HG03520 (cell line): ENCODE measurements around the gene SEZ6L2.
A peak's percentile ranks its signal among the peaks of the same experiment; 100 is the strongest.
"Not testable (repeated sequence)": the region's sequence is repeated elsewhere in the genome, so short reads cannot be mapped to it uniquely, and the experiment has no call there.

ENCODE experiments used
- ATAC-seq: cut with Tn5 transposase; IDR thresholded peaks from one replicate; pipeline ENCODE4 v1.9.1; 2021; ENCODE audit warnings: mild to moderate bottlenecking, moderate library complexity; ENCODE audit not compliant: unreplicated experiment

The SEZ6L2 gene

DNA sequence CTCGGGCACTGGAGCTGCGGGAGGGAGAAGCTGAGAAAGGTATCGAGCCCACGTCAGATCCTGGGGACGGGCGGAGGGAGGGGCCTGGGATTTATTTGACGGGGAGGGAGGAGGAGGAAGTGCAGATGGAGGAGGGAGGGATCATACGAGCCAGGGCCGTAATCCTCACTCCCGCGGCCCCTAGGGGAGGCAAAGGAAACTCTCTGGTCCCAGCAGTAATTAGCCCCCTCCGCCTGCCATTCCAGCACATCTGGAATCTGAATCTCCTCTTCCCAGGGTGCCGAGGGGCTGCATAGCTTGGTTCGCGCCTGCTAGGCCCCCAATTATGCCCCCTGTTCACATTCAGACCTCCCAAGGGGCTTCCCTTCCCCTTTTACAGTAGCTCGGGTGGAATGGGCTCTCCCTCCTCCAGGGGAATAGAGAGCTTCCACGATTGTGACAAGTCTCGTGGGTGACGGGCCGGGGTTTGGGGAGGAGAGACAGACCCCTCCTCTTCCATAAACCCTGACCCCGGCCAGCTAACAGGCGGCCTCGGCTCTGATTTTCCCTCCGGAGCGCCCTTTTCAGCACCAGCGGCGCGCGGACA is at the start of gene SEZ6L2:
TSS of gene SEZ6L2 (minus strand) at position 35 of the 586 bp plus-strand sequence. CDS start 531 bp downstream, outside the sequence.
- no peak for ATAC-seq

DNA sequence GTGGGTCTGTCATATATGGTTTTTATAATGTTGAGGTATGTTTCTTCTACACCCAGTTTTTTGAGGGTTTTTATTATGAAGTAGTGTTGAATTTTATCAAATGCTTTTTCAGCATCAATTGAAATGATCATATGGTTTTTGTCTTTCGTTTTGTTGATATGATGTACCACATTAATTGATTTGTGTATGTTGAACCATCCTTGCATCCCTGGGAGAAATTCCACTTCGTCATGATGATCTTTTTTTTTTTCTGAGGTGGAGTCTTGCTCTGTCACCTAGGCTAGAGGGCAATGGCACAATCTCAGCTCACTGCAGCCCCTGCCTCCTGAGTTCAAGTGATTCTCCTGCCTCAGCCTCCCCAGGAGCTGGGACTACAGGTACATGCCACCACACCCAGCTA is 48.5 kb upstream of the SEZ6L2 start:
- no peak for ATAC-seq

DNA sequence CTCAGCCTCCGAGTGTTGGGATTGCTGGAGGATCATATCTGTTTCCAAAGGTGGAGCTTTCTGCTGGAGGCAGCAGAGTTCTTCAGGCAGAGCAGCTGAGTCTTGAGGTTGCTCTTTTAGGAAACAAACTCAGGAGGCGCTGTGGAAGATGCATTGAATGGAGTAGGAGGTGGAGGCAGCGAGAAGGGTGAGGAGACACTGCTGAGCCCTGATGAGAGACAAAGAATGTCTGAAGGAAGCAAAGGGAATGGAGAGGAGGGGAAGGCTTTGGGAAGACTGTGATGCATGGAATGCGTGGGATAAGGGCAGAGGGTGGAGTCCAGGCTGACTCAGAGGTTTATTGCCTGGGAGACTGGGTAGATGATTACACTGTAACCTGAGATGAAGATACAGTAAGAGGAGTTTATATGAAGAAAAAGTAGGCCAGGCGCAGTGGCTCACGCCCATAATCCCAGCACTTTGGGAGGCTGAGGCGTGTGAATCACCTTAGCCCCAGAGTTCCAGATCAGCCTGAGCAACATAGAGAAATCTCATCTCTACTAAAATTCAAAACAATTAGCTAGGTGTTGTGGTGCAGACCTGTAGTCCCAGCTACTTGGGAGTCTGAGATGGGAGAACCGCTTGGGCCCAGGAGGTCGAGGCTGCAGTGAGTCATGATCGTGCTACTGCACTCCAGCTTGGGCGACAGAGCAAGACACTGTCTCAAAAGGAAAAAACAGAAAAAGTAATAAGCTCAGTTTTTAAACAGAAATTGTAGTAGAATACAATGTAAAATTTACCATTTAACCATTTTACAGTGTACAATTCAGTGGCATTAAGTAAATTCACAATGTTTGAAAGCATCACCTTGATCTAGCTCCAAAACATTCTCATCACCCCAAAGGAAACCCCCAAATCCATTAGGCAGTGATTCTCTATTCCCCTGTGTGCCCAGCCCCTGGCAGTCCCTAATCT is 44.8 kb upstream of the SEZ6L2 start:
- no peak for ATAC-seq

DNA sequence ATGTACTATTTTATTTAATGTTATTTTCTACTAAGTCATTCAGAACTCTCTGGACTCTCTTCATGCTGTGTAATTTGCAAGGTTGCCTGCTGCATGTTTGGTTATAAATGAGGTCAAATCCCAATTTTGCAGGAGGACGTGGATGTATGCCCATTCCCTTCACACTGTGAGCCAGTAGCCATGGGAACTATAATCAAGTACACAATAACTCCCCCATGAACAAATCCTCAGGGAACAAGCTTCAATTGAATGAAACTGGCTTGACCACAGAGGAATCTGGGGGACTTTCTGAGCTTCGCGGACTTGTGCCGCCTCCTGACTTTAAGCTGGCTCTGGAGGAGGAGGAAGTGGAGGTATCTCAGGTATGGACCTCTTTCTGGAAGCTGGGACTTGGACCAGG is 41.3 kb upstream of the SEZ6L2 start:
- no peak for ATAC-seq

DNA sequence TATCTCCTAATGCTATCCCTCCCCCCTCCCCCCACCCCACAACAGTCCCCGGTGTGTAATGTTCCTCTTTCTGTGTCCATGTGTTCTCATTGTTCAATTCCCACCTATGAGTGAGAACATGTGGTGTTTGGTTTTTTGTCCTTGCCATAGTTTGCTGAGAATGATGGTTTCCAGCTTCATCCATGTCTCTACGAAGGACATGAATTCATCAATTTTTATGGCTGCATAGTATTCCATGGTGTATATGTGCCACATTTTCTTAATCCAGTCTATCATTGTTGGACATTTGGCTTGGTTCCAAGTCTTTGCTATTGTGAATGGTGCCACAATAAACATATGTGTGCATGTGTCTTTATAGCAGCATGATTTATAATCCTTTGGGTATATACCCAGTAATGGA is 32.4 kb upstream of the SEZ6L2 start:
- ATAC-seq = not testable (repeated sequence)

DNA sequence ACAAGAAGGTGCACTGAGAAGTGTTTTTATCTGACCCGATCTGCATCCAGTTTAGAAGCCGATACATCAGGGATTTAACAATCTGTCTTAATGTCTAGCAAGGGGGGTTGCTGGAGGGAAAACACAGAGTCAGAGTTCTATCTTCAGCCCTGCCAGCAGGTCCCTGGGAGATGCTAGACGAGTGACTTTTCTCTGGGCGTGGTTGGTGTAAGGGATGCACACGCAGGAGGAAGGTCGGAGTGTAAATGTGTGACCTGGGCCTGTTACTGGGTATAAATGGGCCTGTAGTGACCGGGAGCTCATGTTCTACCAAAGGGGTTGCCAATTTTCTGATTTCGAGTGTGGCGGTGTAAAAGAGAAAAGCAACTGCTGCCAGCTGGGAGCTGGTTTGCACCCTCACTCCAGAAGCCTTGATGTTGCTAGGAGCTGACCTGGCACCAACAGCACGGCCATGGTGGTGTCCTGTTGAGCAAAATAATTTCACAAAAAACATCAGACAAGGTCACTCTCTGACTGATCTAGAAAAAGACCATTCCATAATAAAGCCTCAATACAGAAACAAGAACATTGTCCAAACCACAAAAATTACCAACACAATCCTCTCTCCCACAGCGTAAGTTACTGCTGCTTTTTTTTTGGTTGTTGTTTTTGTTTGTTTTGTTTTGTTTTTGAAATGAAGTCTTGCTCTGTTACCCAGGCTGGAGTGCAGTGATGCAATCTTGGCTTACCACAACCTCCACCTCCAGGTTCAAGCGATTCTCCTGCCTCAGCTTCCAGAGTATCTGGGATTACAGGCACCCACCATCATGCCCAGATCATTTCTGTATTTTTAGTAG is 27.9 kb upstream of the SEZ6L2 start:
- ATAC-seq = no peak

DNA sequence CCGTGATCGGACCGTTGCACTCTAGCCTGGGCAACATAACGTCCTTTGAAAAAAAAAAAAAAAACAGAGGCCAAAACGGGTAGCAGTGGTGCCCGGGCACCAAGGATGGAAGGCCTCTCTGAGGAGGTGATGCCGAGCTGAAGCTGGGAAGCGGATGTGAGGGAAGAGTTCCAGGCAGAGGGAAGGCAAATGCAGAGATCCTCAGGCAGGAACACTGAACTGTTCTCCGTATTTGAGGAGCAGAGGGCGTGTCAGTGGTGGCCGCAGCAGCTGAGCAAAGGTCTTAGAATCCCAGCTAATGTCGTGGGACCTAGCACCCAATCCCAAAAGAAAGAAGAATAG is 27.3 kb upstream of the SEZ6L2 start:
- no peak for ATAC-seq

DNA sequence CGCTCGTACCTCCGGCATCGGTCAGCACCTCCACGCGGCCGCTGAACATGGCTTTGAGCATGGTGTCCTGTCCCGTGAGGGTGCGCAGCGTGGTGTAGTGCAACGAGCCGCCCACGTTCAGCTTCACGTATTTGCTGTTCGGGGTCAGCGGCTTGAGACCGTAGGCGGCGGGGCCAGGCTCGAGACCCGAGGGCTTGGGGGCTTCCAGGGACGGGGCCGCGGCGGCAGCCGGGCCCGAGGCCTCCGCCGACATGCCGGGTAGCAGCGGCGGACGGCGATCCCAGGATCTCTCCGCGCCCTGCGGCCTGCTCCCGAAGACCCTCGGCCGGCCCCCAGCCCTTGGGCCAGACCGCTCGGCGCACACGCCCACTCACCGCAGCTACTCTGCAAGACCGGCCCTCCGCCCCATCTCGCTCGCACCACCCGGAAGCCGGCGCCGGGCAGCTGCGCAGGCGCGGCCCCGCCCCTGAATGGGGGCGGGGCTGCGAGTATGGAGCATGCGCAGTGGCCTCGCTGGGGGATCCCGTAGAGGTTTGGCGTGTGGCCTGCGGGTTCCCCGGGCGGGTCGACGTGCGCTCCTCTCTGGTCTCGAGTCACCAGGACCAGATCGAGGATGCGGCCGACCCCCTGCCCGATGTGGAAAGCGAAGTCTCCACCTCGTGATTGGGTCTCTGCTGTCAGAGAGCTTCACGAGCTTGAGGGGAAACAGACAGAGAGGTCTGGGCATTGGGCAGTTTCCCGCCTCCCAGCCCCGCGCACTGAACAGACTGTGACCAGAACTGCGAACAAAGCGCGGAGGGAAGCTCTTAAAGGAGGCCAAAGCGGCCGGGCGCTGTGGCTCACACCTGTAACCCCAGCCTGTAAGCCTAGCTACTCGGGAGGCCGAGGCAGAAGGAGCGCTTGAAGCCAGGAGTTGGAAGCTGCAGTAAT is 26.7 kb upstream of the SEZ6L2 start, which contains the start of gene KCTD13:
TSS of gene KCTD13 (minus strand) at position 446 of the 930 bp plus-strand sequence. CDS start at position 253, 193 bp downstream.
- ATAC-seq = peak; percentile 84

DNA sequence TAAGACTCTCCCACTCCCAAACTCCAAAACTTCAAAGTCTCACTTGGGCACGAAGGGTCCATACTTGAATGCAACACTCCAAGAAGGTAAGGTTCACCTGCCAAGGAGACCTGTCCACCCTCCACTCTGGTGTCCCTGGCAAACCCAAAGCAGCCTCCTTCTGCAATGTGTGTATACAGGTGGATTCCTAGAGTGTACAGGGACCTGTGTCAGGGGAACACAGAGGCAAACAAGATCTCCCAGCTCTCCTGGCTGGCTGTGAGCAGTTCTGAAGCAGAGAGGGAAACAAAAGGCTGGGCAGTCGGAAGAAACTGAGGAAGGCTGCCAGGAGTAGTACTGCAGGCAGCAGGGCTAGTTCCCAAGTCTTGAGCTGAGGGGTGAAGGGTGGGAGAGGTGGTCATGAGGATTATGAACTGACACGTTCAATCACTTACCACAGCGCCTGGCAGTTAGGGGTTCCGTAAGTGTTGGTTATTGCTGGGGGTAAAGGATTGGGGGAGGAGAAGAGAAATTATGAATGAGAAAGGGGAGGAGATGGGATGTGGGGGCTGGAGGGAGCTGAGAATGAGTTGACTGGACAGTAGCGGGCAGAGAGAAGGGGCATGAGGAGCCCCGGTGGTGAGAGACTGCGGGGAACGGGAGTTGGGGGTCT is 25.9 kb upstream of the SEZ6L2 start:
- ATAC-seq = no peak

DNA sequence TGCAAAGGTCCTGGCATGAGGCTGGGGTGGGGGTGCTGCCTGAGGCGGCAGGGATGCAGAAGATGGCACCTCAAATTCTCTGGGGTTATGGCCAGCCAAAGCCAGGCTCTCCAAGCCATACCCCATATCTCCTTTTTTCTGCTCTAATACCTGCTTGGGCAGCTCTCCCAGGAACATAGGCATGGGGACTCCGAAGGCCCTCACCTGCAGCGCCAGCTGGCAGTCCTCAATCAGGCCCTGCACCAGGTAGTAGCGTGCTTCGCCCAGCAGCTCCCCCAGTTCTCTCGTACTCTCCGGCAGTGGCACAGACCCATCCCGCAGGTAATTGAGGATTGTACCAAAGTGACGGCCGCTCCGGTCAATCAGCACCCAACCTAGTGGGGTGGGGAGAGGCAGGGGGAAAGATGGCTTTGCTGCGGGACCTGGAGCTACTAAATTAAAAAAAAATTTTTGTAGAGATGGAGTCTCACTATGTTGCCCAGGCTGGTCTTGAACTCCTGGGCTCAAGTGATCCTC is 23.7 kb upstream of the SEZ6L2 start:
- ATAC-seq = no peak

DNA sequence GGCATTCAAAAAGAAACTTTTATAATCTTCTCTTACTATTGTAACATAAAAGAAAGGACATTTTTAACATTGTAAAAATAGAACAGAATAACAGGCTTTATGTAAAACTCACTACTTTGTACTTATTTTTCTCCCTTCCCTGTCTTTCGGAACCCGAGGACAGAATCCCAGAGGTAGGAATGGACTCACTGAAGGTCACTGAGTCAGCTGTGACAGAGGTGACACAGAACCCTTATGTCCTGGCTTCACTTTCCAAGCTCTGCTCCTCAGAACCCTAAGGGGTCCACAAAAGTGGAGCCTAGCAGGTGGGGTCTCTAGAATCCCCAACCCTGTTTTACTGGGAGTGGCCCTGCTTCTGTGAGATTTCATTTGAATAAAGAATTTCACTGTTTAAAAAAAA is 23.0 kb upstream of the SEZ6L2 start:
- no peak for ATAC-seq

DNA sequence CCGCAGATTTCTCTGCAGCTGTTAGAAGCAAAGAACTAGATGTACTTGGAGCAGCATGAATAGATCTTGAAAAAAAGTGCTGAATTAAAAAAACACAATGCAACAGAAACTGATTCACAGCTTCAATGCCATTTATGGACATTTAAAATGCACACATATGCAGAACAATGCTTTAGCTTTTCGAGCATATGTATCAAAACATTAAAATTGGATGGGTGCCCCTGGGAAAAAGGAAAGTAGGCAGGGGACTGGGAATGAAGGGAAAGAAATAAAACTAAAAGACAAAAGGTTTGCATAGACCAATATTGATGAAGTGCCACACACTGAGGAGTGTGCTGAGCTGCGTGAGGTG is 21.7 kb upstream of the SEZ6L2 start:
- ATAC-seq = no peak

DNA sequence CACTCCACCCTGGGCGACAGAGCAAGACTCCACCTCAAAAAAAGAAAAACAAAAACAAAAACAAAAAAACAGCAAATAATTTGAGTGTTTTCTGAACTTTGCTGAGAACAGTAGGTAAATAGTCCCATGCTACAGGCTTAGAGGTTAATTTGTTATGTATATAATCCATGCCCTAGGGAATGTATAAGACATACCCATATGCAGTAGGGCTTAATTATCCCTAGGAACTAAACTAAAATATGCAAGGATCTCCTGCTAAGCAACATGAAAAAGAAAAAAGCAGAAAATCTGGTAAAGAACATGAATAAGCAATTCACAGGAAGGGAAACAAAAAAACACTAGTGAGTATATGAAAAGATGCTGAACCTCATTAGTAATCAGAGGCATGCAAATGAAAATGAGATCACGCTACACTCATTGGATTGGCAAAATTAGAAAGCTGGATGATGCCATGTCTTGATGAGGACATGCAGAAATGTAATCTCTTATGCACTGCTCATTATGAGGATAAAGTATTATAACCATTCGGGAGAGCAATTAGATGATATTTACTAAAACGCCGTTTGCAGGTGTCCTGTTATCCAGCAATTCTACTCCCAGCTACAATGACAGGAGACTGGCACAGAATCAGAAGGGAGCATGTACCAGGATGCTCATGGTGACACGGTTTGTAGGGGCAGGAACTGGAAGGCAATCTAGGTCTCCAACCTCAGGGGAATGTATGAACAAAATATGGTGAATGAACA is 21.1 kb upstream of the SEZ6L2 start:
- ATAC-seq = no peak

DNA sequence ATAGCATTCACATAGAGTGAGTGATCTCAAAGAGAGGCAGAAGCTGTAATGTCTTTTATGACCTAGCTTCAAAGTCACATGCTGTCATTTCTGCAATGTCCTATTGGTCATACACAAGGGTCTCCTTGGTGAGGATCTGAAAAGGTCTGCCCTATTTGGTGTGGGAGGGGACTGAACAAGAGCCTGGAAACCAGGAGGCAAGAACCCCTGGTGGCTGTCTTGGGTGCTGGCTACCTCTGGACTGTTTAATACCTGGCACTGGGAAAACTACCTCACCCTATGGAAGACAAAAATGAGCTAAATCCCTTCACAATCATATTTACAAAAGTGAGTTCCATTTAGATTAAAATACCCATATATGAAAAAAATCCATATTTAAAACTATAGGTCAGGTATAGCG is 17.6 kb upstream of the SEZ6L2 start:
- no peak for ATAC-seq

DNA sequence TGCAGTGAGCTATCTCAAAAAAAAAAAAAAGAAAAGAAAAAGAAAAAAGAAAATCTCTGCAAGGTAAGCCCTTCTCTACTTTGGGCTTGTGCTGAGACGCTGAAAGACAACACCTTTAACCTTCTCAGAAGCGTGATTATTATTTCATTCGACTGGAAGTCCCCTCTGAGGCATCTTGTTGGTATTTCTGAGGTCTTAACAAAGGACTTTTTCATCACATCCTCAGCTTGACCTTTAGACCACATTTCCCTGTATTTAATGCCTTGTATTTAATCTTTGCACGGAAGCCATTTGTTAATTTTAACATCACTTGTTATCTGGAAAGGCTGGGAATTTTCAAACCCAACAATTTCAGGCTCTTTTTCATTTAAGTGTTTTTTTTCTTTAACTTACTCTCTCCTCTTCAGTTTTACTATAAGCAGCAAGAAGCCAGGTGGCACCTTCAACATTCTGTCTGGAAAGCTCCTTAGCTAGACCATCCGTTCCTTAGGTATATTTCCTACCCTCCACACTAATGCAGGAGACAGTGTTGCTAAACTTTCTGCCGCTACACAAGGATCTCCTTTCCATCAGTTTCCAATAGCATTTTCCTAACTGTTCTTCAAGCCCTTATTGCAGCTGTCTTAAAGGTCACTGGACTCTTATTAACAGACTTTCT is 16.4 kb upstream of the SEZ6L2 start:
- ATAC-seq = no peak

DNA sequence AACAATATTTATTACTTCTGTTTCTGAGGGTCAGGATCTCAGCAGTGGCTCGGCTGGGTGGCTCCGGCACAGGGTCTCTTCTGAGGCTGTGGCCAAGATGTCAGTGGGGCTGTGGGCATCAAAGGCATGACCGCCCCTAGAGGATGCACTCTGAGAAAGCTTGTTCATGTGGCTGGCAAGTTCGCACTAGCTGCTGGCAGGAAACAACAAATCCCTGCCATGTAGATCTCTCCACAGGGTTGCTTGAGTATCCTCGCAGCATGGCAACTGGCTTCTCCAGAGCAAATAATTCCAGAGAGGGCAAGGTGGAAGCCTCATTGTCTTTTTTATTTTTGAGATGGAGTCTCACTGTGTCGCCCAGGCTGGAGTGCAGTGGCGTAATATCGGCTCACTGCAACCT is 14.2 kb upstream of the SEZ6L2 start:
- no peak for ATAC-seq

DNA sequence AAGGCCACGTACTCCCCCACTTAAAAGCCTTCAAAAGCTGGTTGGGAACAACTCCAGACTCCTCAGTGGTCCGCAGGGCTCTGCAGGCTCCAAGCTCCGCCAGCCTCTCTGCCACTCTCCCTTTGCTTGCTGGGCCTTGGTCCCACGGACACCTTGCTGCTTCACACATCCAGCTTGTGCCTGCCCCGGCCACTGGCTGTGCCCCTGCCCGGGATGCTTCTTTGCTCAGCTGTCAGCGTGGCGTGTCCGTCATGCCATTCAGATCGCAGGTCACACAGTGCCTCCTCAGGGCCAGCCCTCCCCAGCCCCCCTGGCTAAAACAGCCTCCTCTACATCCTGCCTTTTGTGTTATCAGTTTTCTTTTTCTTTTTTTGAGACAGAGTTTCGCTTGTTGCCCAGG is 12.7 kb upstream of the SEZ6L2 start:
- ATAC-seq = no peak

DNA sequence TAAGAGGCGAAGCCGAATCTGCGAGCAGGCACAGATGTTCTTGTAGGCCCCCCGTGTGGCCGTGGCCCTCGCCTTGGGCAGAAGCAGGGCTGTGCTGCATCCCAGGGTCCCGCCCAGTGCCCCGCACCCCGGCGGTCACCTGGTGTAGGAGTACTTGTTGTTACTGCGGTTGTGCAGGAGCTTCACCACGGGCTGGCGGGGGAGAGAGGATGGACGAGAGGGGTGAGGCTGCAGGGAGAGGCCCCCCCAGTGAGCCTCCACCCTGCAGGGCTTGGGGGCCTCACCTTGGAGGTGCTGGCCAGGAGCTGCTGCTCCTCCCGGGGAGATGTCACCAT is 12.3 kb upstream of the SEZ6L2 start:
- no peak for ATAC-seq
